HG02678 (cell line): Measurements from ENCODE around the gene WNT10A.
"Not testable (repeated sequence)": the region's sequence is repeated elsewhere in the genome, so short reads cannot be mapped to it uniquely, and the experiment has no call there.

Experiments
- ATAC-seq: cut with Tn5 transposase; IDR thresholded peaks from one replicate; pipeline ENCODE4 v1.9.1; 2021; ENCODE audit warnings: mild to moderate bottlenecking, moderate library complexity; ENCODE audit not compliant: unreplicated experiment

The WNT10A gene

DNA sequence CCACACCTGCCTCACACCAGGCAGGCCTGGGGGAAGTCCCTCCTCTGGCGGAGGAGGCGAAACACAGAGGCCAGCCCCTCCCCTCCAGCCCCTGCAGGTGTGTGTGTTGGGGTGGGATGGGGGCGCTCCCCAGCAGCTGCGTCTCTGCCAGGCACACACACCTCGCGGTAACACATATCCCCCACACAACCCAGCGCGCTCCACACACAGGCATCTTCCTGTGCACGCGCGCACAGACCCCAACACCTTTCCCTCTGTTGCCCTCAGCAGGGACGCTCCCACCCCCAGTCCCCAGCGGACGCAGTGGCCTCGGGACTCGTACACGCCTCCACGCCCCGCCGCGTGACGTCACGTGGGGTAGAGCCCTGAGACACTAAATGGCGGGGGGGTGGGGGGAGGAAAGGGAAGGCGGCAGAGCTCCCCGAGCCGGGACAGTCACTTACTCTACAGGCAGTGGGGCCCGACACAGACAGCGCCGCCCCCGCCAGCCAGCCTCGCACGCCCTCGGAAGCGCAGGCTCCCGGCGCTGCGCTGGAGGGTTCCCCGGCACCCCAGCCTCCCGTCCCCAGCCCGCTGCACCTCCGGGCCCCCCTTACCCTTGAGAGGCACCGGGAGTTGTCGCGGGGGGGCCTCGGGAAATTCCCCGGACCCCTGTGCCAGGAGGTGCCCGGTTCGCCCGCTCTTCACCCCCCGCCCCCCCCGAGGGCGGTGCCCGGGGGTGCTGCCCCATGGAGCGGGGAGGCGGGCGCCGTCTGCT, at the start of gene WNT10A:
Gene WNT10A, plus strand, starts transcription at position 751 of the 757 bp plus-strand sequence. CDS start 144 bp downstream, outside the sequence.
- ATAC-seq = peak; percentile 74

DNA sequence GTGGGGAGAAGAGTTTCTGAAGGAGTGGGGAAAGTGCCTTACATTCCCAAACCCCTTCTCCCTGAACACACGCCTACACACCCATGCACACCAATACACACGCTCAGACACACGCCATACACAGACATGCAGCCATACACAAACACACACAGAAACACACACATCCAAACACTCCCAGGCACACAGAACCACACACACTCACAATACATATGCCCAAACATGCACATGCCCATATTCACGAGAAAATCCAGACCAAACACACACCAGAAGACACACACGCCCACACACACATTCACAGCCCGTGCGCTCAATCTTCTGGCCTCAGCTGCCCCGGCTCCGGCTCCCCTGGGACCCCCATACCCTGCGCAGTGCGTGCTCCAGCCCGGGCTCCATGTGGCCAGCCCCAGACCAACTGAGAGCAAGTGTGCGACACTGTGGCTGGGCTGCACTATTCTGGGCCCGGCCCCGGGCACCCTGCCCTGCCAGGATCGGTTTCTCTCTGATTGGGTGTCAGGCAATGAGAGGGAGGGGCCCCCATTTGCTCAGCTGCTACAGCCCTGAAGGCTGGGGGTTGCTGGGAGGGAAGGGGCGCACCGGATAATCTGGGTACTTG, 49.2 kb upstream of the WNT10A start, which contains the start of gene PRKAG3:
Gene PRKAG3, minus strand, starts transcription at position 426 of the 613 bp plus-strand sequence.
- ATAC-seq = no peak

DNA sequence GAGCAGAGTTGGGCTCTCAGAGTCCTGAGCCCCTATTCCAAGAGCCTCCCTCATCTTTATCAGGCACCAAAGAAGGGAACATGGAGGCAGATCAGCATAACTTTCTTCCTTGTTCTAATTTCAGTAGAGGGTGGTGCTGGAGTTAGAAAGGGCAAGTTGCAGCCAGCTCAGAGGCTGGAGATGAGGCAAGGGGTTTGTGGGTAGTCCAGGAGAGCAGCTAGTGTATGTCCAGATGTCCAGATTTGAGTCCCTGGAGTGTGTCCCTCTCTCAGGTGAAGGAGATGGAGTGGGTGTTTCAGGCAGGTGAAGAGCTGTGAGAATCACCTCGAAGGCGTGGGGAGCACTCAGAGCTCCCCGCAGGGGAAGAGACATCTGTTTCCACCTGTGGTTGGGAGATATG, 48.6 kb upstream of the WNT10A start:
- ATAC-seq = no peak

DNA sequence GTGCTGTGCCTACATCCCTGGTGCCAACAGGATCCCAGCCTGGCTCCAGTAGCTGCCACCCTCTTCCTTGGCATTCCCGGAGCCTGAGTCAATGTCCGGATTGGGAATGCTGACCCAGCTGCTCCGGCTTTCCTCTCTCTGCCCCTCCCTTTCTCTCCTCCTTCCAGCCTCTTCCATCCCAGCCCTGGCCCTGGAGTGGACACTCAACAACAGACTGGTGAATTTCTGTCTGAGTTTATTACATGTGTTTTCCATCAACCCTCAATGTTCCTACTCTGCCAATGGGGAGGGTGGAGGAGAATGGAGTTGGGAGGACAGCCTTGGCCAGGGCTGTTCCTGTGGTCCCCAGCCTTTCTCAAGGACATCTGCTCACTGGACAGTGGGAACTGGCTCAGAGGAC, 48.1 kb upstream of the WNT10A start:
- no peak for ATAC-seq

DNA sequence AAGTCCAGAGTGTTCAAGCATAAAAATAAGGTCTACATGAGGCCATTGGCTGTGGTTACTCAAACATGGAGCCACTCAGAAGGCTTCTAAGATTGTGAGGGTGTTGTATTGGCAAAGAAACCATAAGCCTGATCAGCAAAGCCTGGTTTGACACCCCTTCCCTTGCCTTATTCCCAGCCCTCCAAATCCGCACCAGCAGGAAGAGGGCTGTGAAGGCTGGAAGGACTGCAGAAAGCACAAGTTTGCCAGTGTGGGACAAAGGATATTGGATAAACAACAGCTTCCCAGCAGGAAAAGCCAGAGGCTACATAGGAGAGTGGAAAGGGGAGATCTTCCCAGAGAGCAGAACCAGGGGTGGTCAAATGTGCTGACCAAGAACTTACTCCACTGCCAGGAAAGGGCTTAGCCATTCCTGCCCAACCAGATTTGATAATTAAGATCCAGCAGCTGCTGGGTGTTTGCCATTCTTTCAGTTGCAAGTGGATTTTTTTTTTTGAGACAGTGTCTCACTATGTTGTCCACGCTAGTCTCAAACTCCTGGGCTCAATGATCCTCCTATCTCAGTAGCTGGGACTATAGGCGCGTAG, 47.5 kb upstream of the WNT10A start:
- ATAC-seq = no peak

DNA sequence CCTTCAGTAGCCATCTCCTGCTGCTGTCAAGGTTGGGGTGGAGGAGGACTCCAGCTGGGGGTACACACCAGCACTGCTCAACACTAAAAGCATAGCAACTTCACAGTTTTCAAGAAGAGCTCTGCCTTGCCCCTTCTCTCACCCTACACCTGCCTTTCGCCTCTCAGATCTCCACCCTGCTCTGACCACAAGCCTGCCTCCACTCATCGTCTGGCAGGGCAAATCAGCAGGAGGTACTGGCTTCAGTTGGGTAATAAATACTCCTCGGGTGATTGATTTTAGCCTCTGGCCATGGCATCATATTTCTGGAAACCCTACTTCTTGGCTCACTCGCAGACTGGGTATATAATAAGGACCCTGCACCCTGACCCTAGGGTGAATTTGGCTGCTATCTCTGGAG, 46.0 kb upstream of the WNT10A start:
- ATAC-seq = no peak

DNA sequence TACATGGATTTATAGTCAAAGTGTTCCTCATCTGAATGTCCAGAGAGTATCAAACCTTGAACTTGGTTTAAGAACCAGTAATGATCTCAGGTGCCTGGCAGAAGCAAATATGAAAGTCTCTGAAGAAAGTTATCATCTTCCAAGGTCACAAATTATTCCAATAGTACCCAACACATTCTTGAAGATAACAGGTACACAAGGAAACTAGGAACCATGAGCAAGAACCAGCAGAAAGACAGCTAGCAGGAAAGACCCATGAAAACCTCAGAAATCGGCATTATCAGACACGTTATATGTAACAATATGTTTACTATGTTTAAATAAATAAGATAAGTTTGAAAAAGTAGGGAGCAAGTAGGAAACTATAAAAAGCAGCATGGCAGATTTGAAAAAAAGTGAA, 43.2 kb upstream of the WNT10A start:
- no peak for ATAC-seq

DNA sequence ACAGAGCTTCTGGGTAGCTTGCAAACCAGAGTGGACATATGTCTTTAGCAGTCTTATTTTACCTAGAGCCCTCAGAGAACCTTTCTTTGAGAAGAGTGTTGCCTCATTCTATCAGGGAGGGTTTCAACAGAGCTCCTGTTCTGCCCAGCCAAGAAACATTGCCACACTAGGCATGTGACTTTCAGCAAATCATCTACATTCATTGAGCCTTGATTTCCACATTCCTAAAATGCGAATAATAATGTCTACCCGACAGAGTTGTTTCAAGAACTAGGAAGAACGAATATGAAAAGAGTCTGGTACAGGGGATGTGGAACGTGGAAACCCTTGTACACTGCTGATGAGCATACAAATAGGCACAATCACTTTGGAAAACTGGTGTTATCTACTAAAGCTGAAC, 41.2 kb upstream of the WNT10A start:
- ATAC-seq = no peak

DNA sequence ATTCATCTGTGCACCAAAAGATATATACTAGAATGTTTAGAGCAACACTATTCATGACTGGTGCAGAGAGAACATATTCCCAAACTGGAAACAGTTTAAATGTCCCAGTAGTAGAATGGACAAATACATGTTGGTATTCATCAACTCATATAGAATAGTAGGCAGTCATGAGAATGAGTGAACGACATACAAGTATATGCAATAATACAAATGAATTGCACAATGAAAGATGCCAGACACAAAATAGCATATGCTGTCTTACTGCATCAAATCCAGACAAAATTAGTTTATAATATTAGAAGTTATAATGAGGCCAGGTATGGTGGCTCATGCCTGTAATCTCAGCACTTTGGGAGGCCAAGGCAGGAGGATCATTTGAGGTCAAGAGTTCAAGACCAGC, 40.8 kb upstream of the WNT10A start:
- ATAC-seq = no peak

DNA sequence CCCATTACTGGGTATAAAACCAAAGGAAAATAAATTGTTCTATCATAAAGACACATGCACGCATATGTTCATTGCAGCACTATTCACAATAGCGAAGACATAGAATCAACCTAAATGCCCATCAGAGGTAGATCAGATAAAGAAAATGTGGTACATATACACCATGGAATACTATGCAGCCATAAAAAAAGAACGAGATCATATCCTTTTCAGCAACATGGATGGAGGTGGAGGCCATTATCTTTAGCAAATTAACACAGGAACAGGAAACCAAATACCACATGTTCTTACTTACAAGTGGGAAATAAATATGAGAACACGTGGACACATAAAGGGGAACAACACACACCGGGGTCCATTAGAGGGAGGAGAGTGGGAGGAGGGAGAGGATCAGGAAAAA, 36.3 kb upstream of the WNT10A start:
- ATAC-seq = not testable (repeated sequence)

DNA sequence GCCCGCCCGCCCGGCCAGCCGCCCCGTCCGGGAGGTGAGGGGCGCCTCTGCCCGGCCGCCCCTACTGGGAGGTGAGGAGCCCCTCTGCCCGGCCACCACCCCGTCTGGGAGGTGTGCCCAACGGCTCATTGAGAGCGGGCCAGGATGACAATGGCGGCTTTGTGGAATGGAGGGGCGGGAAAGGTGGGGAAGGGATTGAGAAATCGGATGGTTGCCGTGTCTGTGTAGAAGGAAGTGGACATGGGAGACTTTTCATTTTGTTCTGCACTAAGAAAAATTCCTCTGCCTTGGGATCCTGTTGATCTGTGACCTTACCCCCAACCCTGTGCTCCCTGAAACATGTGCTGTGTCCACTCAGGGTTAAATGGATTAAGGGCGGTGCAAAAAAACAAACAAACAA, 33.7 kb upstream of the WNT10A start:
- ATAC-seq = not testable (repeated sequence)

DNA sequence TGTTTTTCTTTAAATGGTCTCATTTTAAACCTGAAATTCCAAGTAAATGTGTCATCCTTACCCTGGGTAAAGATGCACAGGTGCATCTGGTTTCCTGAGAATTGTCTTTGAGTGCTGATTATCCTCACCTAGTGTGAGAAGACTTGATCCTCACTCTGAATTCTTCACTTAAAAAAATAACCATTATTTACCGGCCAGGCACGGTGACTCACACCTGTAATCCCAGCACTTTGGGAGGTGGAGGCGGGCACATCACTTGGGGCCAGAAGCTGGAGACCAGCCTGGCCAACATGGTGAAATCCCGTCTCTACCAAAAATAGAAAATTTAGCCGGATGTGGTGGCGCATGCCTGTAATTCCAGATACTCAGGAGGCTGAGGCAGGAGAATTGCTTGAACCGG, 30.9 kb upstream of the WNT10A start:
- ATAC-seq = no peak

DNA sequence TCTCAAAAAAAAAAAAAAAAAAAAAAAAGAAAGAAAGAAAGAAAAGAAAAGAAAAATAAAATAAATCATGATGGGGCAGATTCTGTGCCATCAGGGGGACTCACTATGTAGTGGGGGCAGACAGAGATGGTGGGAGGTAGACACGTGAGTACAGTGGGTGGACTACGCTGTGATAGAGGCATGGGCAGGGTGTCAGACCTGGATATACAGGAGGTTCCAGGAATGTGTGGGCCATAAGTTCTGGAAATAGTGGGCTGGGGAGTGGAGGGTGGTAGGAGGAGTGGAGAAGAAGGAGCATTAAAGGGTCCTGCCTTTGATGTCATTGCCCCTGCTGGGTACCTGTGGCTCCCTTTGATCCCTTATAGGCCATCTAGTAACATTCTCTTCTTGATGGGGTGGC, 29.9 kb upstream of the WNT10A start:
- ATAC-seq = no peak

DNA sequence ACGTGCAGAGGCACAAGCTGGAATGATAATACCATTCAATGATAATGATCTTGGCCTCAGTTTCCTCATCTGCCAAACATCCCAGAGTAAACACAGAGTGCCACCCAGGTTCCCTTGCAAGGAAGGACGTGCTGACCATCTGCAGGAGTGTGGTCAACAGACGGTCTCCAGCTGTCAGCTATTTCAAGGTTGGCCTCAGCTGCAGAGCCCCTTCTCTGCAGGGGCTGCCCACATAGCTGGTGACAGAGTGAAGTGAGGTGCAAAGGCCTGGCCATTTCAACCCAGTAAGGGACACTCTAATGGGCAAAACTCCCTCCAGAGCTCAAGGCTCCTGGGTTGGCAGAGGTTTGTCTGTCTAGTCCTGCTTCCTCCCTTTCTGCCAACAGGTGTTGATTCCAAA, 29.4 kb upstream of the WNT10A start:
- ATAC-seq = no peak

DNA sequence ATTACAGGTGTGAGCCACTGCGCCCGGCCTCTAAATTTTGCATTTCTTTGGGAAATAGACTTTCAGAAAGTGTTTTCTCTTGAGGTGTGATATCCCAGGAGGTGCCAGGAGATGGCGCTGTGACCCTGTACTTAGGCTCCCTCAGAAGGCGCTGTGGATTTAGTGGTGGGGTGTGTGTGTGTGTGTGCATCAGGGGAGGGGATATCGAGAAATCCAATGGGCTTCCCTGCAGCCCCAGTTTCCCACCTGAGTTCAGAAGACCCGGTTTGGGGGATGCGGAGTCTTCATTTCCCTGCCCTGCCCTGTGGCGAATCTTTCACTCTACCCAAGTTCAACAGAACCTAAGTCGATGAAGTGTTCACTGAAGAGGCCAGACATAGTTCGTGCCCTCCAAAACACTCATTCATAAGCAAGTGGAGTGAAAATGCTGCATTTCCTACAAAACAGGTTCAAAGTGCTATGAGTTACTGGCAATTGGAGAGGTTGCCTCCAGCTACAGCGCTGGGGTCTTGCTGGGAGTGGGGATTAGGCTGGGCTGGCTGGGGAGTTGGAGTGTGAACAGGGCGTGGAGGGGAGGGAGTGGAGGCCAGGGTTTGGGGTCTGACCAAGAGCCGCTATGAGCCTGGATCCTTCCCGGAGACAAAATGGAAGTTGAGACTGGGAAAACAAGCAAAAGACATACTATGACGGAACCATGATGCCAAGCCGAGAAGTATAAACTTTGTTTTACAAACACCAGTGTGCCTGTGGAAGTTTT, 27.6 kb upstream of the WNT10A start:
- ATAC-seq = no peak

DNA sequence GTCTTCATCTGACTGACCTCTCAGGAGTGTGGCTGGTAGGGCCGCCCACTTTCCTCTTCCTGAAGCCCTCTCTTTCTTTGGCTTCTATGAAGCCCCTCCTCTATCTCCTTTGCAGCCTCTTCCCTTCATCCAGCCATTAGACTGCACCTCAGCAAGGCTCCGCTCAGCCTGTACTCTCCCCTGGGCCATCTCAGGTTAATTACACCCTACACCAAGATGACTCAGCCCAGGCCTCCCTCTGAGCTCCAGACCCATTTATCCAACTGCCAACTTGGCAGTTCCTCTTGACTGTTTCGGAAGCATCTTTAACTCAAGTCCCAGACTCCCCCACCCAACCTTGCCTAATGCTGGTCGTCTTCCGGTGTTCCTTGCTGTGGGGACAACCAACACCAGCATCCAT, 26.9 kb upstream of the WNT10A start:
- ATAC-seq = no peak

DNA sequence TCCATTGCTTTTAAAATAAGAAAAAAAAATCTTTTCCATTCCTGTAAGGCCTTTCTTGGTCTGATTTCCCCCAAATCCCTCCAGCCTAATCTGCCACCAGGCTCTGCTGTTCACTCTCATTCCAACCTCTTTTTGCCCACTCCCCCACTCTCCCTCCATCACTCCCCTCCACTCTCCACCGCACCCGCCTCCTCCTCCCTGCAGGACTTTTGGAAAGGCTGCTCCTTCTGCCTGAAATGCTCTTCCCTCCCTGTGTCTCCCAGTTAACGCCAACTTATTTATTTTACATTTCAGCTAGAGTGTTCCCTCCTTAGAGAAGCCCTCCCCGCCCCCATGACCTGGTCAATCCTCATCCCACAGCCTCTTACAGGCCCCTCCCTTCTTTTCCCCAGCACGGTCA, 25.8 kb upstream of the WNT10A start:
- no peak for ATAC-seq

DNA sequence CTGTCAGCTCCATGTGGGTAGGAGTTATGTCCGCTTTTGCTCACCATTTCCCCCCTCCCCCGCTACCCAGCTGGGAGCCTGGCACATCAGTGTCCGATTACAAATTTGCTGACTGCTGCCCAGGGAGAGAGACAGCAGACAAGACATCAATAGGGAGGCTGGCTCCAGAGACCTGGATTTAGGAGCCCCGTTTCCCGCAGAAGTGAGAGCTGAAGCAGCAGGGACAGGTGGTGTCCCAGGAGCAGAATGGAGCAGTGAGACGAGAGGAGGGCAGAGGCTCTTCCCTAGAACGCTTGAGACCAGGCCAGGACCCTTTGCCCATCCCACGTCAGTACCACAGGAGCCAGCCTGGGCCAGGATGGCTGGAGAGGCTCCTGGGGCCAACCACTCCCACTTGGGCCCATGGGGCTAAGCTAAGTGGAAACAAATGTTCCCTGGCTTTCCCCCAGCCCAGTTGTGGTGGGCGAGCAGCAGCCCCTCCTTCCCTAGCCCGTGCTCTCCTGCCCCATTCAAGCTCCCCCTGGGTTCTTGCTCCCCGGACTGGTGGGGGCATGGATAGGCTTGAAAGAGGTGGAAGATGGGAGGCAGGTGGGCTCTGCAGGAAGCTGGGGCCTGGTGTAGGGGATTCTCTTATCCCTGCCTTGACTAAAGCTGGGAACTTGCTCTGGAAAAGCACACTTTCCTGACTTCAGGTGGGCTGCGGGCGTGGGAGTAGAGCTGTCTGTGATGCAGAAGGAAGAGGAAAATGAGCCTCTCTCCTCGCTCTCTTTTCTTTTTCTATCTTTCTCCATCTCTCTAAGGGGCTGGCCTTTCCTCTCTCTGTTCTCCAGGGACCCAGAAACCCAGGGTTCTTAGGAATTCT, 25.1 kb upstream of the WNT10A start:
- no peak for ATAC-seq

DNA sequence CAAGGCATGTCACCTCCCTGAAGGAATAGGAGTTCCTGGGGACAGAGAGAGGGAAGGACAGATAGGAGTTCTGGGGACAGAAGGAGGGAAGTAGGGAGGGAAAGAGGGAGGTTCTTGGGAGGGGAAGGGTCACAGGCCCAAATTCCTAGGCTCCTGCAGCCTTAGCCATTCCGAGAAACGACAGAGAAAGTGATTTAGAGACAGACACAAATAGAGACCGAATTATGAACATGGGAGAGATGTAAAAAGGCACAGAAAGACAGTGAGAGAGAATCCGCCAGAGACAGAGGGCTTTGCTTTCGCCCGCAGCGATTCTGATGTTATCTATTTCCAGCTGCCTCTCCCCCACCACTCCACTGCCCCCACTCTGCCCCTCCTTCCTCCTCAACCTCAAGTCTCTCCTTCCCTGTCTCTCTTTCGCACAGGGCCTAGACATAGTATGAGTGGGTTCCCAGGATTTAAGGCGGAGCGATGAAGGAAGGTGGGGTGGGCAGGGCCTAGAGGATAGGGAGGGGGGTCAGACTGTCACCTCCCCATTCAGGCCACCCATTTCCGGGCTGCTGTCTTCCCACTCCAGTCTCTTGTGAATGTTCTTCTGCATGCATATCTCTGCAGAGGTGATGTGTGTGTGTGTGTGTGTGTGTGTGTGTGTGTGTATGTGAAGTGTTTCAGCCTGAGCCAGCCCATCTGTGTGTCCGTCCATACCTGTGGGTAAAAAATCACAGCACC, 24.3 kb upstream of the WNT10A start:
- no peak for ATAC-seq

DNA sequence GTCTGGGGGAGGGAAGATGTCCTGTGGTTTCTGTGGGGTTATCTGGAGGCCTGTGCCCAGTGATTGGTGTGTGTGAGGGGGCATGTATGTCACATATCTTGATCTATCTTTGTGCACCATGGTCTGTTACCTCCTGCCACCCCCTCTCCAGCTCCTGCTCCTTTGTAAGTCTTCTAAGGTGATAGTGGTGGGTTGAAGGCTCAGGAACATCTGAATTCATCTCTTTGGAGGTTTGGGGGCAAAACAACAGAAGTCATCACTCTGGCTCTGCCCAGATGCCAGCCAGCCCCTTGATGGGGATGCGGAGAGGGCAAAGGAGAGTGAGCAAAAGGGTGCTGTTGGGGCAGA, 23.8 kb upstream of the WNT10A start:
- no peak for ATAC-seq
